Keratinocyte (primary cell): ENCODE results near the gene CATSPER1.

Experiments
- CTCF ChIP-seq, 3 experiments: IDR thresholded peaks in 1 of 3; conservative IDR thresholded peaks in 1 of 3; optimal IDR thresholded peaks in 1 of 3; 2 replicates in 2 of 3; 3 replicates in 1 of 3; pipeline versions ENCODE3 to v1.5.1; 2011; ENCODE audit warnings: low read length in 3 of 3, mild to moderate bottlenecking in 3 of 3, moderate library complexity in 2 of 3, control low read depth in 1 of 3, inconsistent platforms in 1 of 3; ENCODE audit not compliant: insufficient read depth in 2 of 3; ENCODE audit errors: extremely low read depth in 1 of 3
- EZH2 ChIP-seq: IDR thresholded peaks from one replicate; pipeline ENCODE4 v1.6.1; 2012; ENCODE audit warnings: inconsistent platforms, mild to moderate bottlenecking, low read length, moderate library complexity

GRCh38 chr11:66032957-66033735 lies 6.9 kb upstream of the CATSPER1 start:
- TF ChIP-seq CTCF (optimal IDR thresholded peaks at IDR 0.05 in 1 of 3, IDR thresholded peaks at IDR 0.05 in 1 of 3, conservative IDR thresholded peaks at IDR 0.05 in 1 of 3; ENCODE audit: extremely low read depth in 1 of 3, insufficient read depth in 2 of 3, low read length in 3 of 3) (no peak), EZH2 (no peak)
